ENCODE measurements around the gene HMG20A. TPM values are rescaled to one million over a fixed set of nuclear protein-coding genes. Genes with fewer than 3 reads are reported as not detected.

Gene HMG20A
- total and polyA plus RNA-seq, 2 of the 13 experiments (the other 11 are each of a cell fraction or from before 2014, with no cell fraction given) = 28.0 to 35.2 TPM

- ATAC-seq (peak; percentile 76), FAIRE-seq (no peak), DNase-seq (ENCODE audit: low spot score) (no peak)
- POLR2A ChIA-PET = interaction anchor here (1.4 kb wide), 1 partner anchor 29 kb away, joined by 3 read pairs; no protein-coding TSS in a partner anchor
- no peak overlapping the region for H3K4me2 ChIP-seq (ENCODE audit: low read depth, low read length)
- intact Hi-C loops (cut with micrococcal nuclease; ENCODE audit: unreplicated experiment) (no loop called here), in situ Hi-C loops (cut with HindIII; ENCODE audit: extremely low pct_ligation_motif_present, low pct_unique_long_range_greater_than_20kb) (no loop called here)
- no peaks in the 10 kb centered on the region for H3K79me2 ChIP-seq (ENCODE audit: insufficient read depth, low read length)
- BruUV-seq (replicated peaks) = no TSS peak
- no peak overlapping the region for H3K9ac ChIP-seq (ENCODE audit: insufficient read depth, low read depth, low read length)
- H3K4me1 ChIP-seq (ENCODE audit: insufficient read depth, low read length) = peaks cover 23% of the 10 kb centered on the region
- peaks cover 0 to 7% of the 10 kb centered on the region in 2 experiments; a peak in 1 of 5 replicates for H3K27me3 ChIP-seq (ENCODE audit: control insufficient read depth in 1 of 2, insufficient read depth in 2 of 2, low read length in 2 of 2)
- no peak overlapping the region for H3K27ac ChIP-seq (ENCODE audit: extremely low read length, insufficient read depth, low read length)
- no peaks in the 10 kb centered on the region for H3K36me3 ChIP-seq (replicated peaks in 1 of 2; ENCODE audit: control insufficient read depth in 1 of 2, insufficient read depth in 2 of 2, low read length in 2 of 2)
- no peaks in the 10 kb centered on the region for H3K9me3 ChIP-seq (ENCODE audit: low read length)
- 41% methylated on average over 11 of the region's 11 CpGs for WGBS (ENCODE audit: low lambda C conversion rate)
- CTCF ChIA-PET (ENCODE audit: low intra/inter-chr PET ratio, low total read pairs) = interaction anchor here (0.7 kb wide), 1 partner anchor 29 kb away, joined by 3 read pairs; no protein-coding TSS in a partner anchor
- H3K4me3 ChIP-seq (replicated peaks in 1 of 3; ENCODE audit: insufficient read depth in 1 of 3, low read depth in 2 of 3, low read length in 3 of 3) = no peak overlapping the region
- H4K20me1 ChIP-seq (ENCODE audit: insufficient read depth, low read length) = no peaks in the 10 kb centered on the region
- no peak overlapping the region for H2AFZ ChIP-seq (ENCODE audit: low read length)
- TF ChIP-seq ZNF614 (CRISPR knock-in tag; IDR thresholded peaks at IDR 0.05; ENCODE audit: borderline replicate concordance) = no peak
- TF ChIP-seq ZSCAN5A (CRISPR knock-in tag; IDR thresholded peaks at IDR 0.05; ENCODE audit: borderline replicate concordance) = no peak
- no peak for TF ChIP-seq ZNF281 (CRISPR knock-in tag; IDR thresholded peaks at IDR 0.05; ENCODE audit: borderline replicate concordance)
- no peak for TF ChIP-seq XBP1 (CRISPR knock-in tag; IDR thresholded peaks at IDR 0.05)
- TF ChIP-seq NFKBIZ (CRISPR knock-in tag; IDR thresholded peaks at IDR 0.05) = no peak
- peak; percentile 50; the same call in 1 of the 2 replicates for TF ChIP-seq CTCF (CRISPR knock-in tag; IDR thresholded peaks at IDR 0.05)
- TF ChIP-seq ZBTB26 (CRISPR knock-in tag; IDR thresholded peaks at IDR 0.05; ENCODE audit: borderline replicate concordance) = no peak
- TF ChIP-seq MTA3 (CRISPR knock-in tag; IDR thresholded peaks at IDR 0.05) = no peak
- TF ChIP-seq MAX (IDR thresholded peaks at IDR 0.05) = no peak
- TF ChIP-seq STAG1 (CRISPR knock-in tag; IDR thresholded peaks at IDR 0.05) = peak; percentile 39
- TF ChIP-seq ZBTB39 (CRISPR knock-in tag; IDR thresholded peaks at IDR 0.05) = no peak
Measured at GRCh38 chr15:77514641-77515402, 94.1 kb downstream of the HMG20A start.

Measured in HepG2 (cell line).